HG02840 (cell line): Measurements from ENCODE around the gene FAM156A.
"Not testable (repeated sequence)": the region's sequence is repeated elsewhere in the genome, so short reads cannot be mapped to it uniquely, and the experiment has no call there.

Experiments
- ATAC-seq: cut with Tn5 transposase; IDR thresholded peaks from one replicate; pipeline ENCODE4 v1.9.1; 2021; ENCODE audit warnings: mild to moderate bottlenecking, moderate library complexity, moderate number of reproducible peaks; ENCODE audit not compliant: unreplicated experiment, low FRiP score

FAM156A gene

GRCh38 chrX:52907137-52907536, 51.2 kb downstream of the FAM156A start:
- not testable (repeated sequence) for ATAC-seq

- not testable (repeated sequence) for ATAC-seq
Measured at GRCh38 chrX:52906072-52906471, 52.2 kb downstream of the FAM156A start.

GRCh38 chrX:52905531-52905930, 52.8 kb downstream of the FAM156A start:
- ATAC-seq, result not testable (repeated sequence)
